ENCODE results near the gene CLRN1. TPM values are rescaled to one million over a fixed set of nuclear protein-coding genes. Genes with fewer than 3 reads are reported as not detected.

The CLRN1 gene
- polyA plus RNA-seq, 1 donor from 2014 or later, result 0.27 TPM

GRCh38 chr3:151014501-151015018 lies 42.0 kb upstream of the CLRN1 start:
- H3F3A ChIP-seq (ENCODE audit: insufficient read depth, low read length, poor library complexity, severe bottlenecking), result no peaks in the 10 kb centered on the region
- H3K9ac ChIP-seq (ENCODE audit: low read length), result peak overlapping the region; percentile 9
- no peak overlapping the region for H3K4me3 ChIP-seq (ENCODE audit: low read length)
- H3K79me2 ChIP-seq (replicated peaks; ENCODE audit: insufficient read depth, low read length), result no peaks in the 10 kb centered on the region
- H3K9me3 ChIP-seq (ENCODE audit: low read length), result no peaks in the 10 kb centered on the region
- H3K27me3 ChIP-seq (ENCODE audit: insufficient read depth, low read depth, low read length), result no peaks in the 10 kb centered on the region
- peak overlapping the region; percentile 74 for H3K27ac ChIP-seq (ENCODE audit: low read length)
- no peak for TF ChIP-seq RAD21 (conservative IDR thresholded peaks at IDR 0.05)
- TF ChIP-seq POLR2AphosphoS5 (IDR thresholded peaks at IDR 0.05), result no peak
- TF ChIP-seq SMC3 (conservative IDR thresholded peaks at IDR 0.05; ENCODE audit: poor library complexity), result no peak
- H4K20me1 ChIP-seq (ENCODE audit: insufficient read depth), result no peaks in the 10 kb centered on the region
- no peaks in the 10 kb centered on the region for H3K36me3 ChIP-seq (ENCODE audit: insufficient read depth, low read length)
- H2AFZ ChIP-seq (ENCODE audit: low read depth, low read length), result no peak overlapping the region
- H3K9me2 ChIP-seq (ENCODE audit: insufficient read depth, low read length), result no peaks in the 10 kb centered on the region
- H3K4me2 ChIP-seq (ENCODE audit: low read length), result no peak overlapping the region

GRCh38 chr3:151012753-151013152 lies 40.2 kb upstream of the CLRN1 start:
- Histone ChIP-seq H3K27ac (ENCODE audit: low read length) (peak overlapping the region; percentile 74), H3K9ac (ENCODE audit: low read length) (no peak overlapping the region), H3K27me3 (ENCODE audit: insufficient read depth, low read depth, low read length) (no peaks in the 10 kb centered on the region), H2AFZ (ENCODE audit: low read depth, low read length) (no peak overlapping the region), H3F3A (ENCODE audit: insufficient read depth, low read length, poor library complexity, severe bottlenecking) (no peaks in the 10 kb centered on the region), H3K4me3 (ENCODE audit: low read length) (no peak overlapping the region), H3K4me2 (ENCODE audit: low read length) (no peak overlapping the region), H3K9me3 (ENCODE audit: low read length) (no peaks in the 10 kb centered on the region), H3K9me2 (ENCODE audit: insufficient read depth, low read length) (no peaks in the 10 kb centered on the region), H3K79me2 (replicated peaks; ENCODE audit: insufficient read depth, low read length) (no peaks in the 10 kb centered on the region), H4K20me1 (ENCODE audit: insufficient read depth) (no peaks in the 10 kb centered on the region), H3K36me3 (ENCODE audit: insufficient read depth, low read length) (no peaks in the 10 kb centered on the region)
- no peak for TF ChIP-seq MXI1 (conservative IDR thresholded peaks at IDR 0.05; ENCODE audit: poor library complexity, severe bottlenecking)
- no peak for TF ChIP-seq EP300 (conservative IDR thresholded peaks at IDR 0.05; ENCODE audit: poor library complexity, severe bottlenecking)
- no peak for TF ChIP-seq RAD21 (conservative IDR thresholded peaks at IDR 0.05)
- TF ChIP-seq TAF1 (IDR thresholded peaks at IDR 0.05; ENCODE audit: low read depth), result no peak
- no peak for TF ChIP-seq REST (IDR thresholded peaks at IDR 0.05; ENCODE audit: borderline replicate concordance)
- no peak for TF ChIP-seq SMC3 (conservative IDR thresholded peaks at IDR 0.05; ENCODE audit: poor library complexity)
- TF ChIP-seq EZH2 (IDR thresholded peaks at IDR 0.05; ENCODE audit: borderline replicate concordance, insufficient read depth, low read length, poor library complexity, severe bottlenecking), result no peak
- no peak for TF ChIP-seq CTCF (IDR thresholded peaks at IDR 0.05; ENCODE audit: poor library complexity, severe bottlenecking)
- no peak for TF ChIP-seq POLR2AphosphoS5 (IDR thresholded peaks at IDR 0.05)

Data from neural cell (in vitro differentiated cells).